ENCODE results near the gene TRAF3. TPM values are rescaled to one million over a fixed set of nuclear protein-coding genes. Genes with fewer than 3 reads are reported as not detected.
"Not testable (repeated sequence)": the region's sequence is repeated elsewhere in the genome, so short reads cannot be mapped to it uniquely, and the experiment has no call there.

Gene TRAF3
- total and polyA plus RNA-seq, 5 donors, result 3.9 to 15.4 (median 11.4) TPM

DNA sequence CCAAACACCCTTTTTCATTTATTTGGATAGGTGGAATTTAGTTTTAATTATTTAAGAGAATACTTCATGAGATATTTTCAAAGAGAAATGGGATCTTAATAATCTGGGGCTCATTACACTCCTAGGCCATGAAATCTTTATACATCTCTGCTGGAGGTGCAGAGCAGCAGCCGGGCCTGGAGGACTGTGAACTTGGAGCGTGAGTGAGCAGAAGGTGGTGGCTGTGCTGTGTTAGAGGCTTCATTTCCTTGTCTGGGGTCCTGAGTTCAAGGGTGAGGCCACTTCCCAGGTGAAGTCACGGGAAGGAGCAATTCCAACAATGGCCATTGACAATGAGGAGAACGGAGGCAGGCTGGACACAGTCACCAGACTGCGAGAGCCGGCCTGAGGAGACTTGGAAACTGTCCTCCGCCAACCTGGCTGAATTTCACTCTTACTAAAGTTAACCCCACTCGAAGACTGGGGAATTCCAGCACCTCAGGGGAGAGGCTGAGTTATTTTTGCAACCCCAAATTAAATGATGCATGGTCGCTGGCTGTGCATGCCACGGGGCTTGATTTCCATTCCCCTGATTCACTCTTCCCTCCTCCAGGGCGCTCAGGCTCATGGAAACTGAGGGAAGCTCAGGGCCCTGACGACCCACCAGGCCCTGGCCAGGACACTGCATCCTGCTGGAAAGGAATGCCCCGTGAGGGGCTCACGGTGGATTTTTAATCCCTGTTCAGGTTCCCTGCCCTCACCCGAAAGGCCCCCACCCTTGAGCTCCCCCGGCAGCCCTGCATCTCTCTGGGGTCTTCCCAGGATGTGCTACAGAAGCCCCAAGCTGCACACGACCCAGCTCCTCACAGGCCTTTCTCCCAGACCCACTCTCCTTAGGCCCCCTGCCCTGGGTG is 22.6 kb upstream of the TRAF3 start:
- no peak for ATAC-seq
- Histone ChIP-seq H3K27me3 (ENCODE audit: control insufficient read depth, insufficient read depth) (no peaks in the 10 kb centered on the region), H3K4me3 (ENCODE audit: low read length) (no peak overlapping the region), H3K4me1 (ENCODE audit: control insufficient read depth, insufficient read depth, low read length) (no peaks in the 10 kb centered on the region), H3K27ac (ENCODE audit: low read length) (no peak overlapping the region), H3K9me3 (ENCODE audit: control insufficient read depth, low read length) (no peaks in the 10 kb centered on the region)
- 86% methylated on average over 17 of the region's 17 CpGs for WGBS
- DNase-seq, result no peak
- intact Hi-C loops (cut with DNase I), result no loop called here

DNA sequence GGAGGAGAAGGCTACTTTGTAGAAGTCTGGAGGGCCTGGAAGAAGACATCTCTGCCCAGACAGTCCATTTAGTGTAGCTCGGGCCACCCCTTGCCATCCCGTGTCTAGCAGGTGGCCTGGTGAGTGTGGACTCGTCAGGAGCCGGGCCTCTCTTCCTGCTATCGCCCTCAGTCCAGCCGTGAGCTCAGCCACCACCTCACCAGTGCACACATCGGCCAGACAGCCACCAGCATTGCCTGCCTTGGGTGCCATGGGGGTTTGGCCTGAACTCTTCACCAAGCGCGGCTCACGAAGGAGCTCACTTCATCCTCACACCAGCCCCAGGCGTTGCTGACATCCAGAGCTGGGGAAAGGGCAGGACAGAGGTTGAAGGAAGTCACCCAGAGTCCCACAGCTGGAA is 19.6 kb upstream of the TRAF3 start:
- Histone ChIP-seq H3K4me3 (ENCODE audit: low read length) (no peak overlapping the region), H3K27ac (ENCODE audit: low read length) (no peak overlapping the region), H3K4me1 (ENCODE audit: control insufficient read depth, insufficient read depth, low read length) (no peaks in the 10 kb centered on the region), H3K9me3 (ENCODE audit: control insufficient read depth, low read length) (no peaks in the 10 kb centered on the region), H3K27me3 (ENCODE audit: control insufficient read depth, insufficient read depth) (no peaks in the 10 kb centered on the region)
- intact Hi-C loops (cut with DNase I), result no loop called here
- ATAC-seq, result no peak
- WGBS, result 91% methylated on average over 11 of the region's 11 CpGs
- DNase-seq, result no peak

DNA sequence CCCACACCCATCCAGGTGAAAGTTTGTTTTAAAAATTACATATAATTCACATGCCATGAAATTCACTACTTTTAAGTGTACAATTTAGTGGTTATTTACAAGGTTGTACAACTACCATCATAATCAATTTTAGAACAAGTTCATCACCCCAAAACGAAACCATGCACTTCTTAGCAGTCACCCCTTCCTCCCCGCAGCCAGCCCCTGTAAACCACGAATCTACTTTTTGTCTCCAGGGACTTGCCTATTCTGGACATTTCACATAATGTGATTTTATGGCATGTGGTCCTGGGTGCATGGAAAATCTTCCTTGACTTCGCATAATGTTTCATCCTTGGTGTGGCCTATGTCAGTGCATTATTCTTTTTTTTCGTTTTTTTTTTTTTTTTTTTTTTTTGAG is 19.2 kb upstream of the TRAF3 start:
- ATAC-seq, result no peak
- intact Hi-C loops (cut with DNase I), result no loop called here
- no peak for DNase-seq
- H3K9me3 ChIP-seq (ENCODE audit: control insufficient read depth, low read length), result no peaks in the 10 kb centered on the region
- 80% methylated on average over 5 of the region's 5 CpGs for WGBS
- H3K4me1 ChIP-seq (ENCODE audit: control insufficient read depth, insufficient read depth, low read length), result no peaks in the 10 kb centered on the region
- H3K27ac ChIP-seq (ENCODE audit: low read length), result no peak overlapping the region
- no peaks in the 10 kb centered on the region for H3K27me3 ChIP-seq (ENCODE audit: control insufficient read depth, insufficient read depth)
- no peak overlapping the region for H3K4me3 ChIP-seq (ENCODE audit: low read length)

DNA sequence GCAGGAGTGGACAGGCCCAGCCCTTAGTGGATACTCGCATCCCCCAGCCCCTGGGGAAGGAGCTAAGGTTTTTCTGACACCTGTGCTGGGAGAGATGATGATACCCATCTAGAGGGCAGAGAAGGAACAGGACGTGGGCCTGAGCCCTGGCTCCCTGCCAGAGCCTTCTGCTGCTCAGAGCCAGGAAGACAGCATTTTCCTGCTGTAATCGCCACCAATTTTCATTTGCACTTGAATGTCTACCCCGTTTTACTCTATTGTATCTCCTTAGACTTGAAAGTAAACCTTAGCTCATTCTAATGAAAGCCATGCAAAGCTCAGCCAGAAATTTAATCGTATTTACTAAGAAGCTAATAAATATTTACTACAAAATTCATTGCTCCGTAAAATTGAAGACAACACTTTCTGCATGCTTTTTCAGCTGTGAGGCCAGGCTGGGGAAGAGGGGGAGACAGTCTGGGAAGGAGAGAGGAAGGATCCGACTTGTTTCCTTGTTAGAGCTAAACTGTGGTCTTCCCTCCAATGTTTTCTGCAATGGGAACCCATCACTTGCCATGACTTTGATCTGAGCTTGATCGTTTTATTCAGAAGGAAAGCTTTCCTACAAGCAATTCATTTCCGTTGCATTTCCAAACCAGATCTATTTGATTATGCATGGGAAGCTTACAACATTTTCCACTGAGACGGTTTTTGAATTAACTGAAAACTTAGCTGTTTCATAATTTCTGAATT is 17.6 kb upstream of the TRAF3 start:
- H3K4me3 ChIP-seq (ENCODE audit: low read length), result no peak overlapping the region
- no peaks in the 10 kb centered on the region for H3K4me1 ChIP-seq (ENCODE audit: control insufficient read depth, insufficient read depth, low read length)
- H3K9me3 ChIP-seq (ENCODE audit: control insufficient read depth, low read length), result no peaks in the 10 kb centered on the region
- no peaks in the 10 kb centered on the region for H3K27me3 ChIP-seq (ENCODE audit: control insufficient read depth, insufficient read depth)
- ATAC-seq (no peak), DNase-seq (no peak)
- no peak overlapping the region for H3K27ac ChIP-seq (ENCODE audit: low read length)
- WGBS, result 58% methylated on average over 10 of the region's 10 CpGs
- intact Hi-C loops (cut with DNase I), result no loop called here

DNA sequence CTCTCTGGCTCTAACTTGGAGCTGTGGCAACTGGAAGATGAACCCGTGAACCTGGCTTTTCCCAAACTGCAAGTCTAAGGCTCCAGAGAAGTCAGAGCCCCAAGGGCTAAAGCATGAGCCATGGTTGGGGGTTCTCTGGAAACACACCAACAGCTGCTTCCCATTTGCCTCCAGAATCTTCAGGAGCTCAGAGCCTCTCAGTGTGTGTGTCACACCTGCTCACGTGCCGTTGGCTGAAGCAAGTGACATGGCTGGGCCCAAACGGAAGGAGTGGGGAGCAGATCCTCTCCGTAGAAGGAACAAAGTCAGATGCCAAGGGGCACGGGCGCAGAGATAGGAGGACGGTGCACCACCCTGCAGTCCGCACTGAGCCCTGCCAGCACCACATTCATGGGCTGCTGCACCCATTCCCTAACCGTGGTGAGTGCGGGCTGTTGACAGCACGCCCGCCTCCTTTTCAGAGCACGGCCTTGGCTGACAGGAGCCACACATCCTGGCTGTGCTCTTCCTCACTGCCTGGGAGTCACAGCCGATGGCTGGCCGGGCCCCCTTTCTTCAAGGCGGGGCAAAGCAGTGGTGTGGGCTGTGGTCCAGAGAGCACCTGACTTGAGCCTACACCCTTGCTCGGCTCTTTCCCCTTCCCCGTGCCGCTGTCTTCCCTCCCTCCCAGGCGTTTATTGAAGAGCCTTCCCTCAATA is 16.6 kb upstream of the TRAF3 start:
- DNase-seq (no peak), ATAC-seq (peak; percentile 66 to 70)
- no peaks in the 10 kb centered on the region for H3K9me3 ChIP-seq (ENCODE audit: control insufficient read depth, low read length)
- no peak overlapping the region for H3K27ac ChIP-seq (ENCODE audit: low read length)
- no peaks in the 10 kb centered on the region for H3K4me1 ChIP-seq (ENCODE audit: control insufficient read depth, insufficient read depth, low read length)
- no peaks in the 10 kb centered on the region for H3K27me3 ChIP-seq (ENCODE audit: control insufficient read depth, insufficient read depth)
- intact Hi-C loops (cut with DNase I), result no loop called here
- 40% methylated on average over 21 of the region's 21 CpGs for WGBS
- no peak overlapping the region for H3K4me3 ChIP-seq (ENCODE audit: low read length)

DNA sequence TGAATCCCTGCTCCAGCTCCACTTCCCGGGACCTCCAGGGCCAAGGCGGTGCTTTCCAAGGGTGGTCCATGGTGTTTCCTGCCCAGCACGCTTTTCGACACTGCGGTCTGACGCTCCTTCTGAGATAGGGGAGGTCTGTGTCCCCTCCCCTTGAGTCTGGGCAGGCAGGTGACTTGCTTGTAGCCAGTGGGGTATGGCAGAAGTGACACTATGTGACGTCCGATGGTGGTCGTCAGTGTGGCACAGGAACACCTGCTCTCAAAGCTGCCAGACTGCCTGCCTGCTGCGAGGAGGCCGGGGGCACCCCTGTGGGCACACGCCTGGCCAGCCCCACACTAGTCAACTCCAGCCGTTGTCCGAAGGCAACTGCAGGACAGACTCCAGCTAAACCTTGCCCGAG is 16.0 kb upstream of the TRAF3 start:
- no peaks in the 10 kb centered on the region for H3K27me3 ChIP-seq (ENCODE audit: control insufficient read depth, insufficient read depth)

DNA sequence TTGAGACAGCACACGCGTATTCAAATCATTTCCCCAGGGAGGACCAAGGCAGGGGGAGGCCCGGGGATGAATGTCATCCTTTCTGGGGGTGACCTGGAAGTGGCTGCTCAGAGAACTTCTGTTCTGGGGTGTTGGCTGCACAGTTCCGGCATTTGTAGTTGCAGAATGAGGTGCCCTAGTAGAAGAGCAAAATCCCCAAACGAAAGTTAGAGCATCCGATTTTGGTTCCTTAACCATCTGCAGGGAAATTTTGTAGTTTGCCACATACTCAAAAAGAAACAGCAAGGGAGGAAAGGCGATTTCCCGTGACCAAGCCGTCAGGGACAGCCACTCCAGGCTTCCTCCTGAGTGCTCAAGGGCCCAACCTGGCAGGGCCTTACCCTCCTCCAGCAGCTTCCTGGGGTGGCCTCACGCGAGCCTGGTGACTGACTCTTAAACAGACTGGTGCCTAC is 13.0 kb upstream of the TRAF3 start:
- Histone ChIP-seq H3K27me3 (ENCODE audit: control insufficient read depth, insufficient read depth) (no peaks in the 10 kb centered on the region), H3K4me1 (ENCODE audit: control insufficient read depth, insufficient read depth, low read length) (no peaks in the 10 kb centered on the region), H3K9me3 (ENCODE audit: control insufficient read depth, low read length) (no peaks in the 10 kb centered on the region), H3K27ac (ENCODE audit: low read length) (no peak overlapping the region), H3K4me3 (ENCODE audit: low read length) (no peak overlapping the region)
- ATAC-seq (no peak), DNase-seq (no peak)
- intact Hi-C loops (cut with DNase I), result no loop called here
- 65% methylated on average over 11 of the region's 11 CpGs for WGBS

More for the DNA sequence above, 16.0 kb upstream of the TRAF3 start:
- Histone ChIP-seq H3K4me1 (ENCODE audit: control insufficient read depth, insufficient read depth, low read length) (no peaks in the 10 kb centered on the region), H3K27ac (ENCODE audit: low read length) (no peak overlapping the region), H3K4me3 (ENCODE audit: low read length) (no peak overlapping the region), H3K9me3 (ENCODE audit: control insufficient read depth, low read length) (no peaks in the 10 kb centered on the region)
- WGBS, result 61% methylated on average over 15 of the region's 15 CpGs
- DNase-seq, result no peak
- no peak for ATAC-seq
- intact Hi-C loops (cut with DNase I), result no loop called here

DNA sequence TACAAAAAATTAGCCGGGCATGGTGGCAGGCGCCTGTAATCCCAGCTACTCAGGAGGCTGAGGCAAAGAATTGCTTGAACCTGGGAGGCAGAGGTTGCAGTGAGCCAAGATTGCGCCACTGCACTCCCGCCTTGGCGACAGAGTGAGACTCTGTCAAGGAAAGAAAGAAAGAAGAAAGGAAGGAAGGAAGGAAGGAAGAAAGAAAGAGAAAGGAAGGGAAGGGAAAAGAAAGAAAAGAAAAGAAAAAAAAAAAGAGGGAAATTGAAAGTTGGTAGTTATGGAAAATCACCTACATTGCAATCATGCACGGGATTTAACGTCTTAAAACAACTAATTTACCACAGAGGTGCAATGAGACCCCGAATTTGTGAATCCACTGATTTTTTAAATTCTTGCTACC is 11.5 kb upstream of the TRAF3 start:
- ATAC-seq; H3K27ac ChIP-seq (ENCODE audit: low read length); DNase-seq; H3K4me3 ChIP-seq (ENCODE audit: low read length); intact Hi-C loops (cut with DNase I); H3K27me3 ChIP-seq (ENCODE audit: control insufficient read depth, insufficient read depth); H3K4me1 ChIP-seq (ENCODE audit: control insufficient read depth, insufficient read depth, low read length); H3K9me3 ChIP-seq (ENCODE audit: control insufficient read depth, low read length): not testable (repeated sequence)
- WGBS, result 94% methylated on average over 8 of the region's 8 CpGs

DNA sequence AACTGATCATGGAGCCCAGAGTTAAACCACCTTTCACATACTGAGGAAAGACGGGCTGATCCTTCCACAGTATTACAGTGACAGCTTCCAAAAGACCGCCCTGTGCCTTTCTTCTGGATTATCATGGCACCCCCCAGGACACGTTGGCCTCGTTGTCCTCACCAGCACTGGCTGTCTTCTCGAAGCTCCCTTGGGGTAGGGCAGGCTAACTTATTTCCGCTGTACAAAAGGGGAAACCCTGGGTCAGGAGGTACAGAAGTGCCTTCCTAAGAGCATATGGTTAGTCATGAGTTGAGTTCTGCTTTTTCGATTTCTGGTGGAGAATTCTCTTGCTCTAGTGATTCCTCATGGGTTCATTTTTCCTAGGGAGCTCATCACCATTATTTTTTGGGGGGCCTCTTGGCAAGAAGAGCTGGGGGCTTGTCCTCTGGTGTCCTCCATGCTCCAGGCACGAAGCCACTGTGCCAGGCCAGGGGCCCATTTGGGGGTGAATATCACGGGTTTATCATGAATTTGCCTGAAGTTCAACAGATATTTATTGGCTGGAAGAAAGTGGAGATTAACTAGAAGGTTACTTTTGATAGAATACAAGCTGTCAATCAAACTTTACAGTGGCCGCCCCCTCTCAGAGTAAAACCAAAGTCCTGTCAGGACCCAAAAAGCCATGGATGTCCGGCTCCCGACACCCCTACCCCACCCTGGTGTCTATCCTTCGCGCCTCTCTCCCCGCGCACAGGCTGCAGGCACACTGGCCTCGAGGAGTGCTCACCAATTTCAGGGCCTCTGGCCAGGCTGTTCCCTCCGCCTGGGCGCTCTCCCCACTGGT is 8.8 kb upstream of the TRAF3 start:
- peak in 1 of 2 donors; percentile 35 for ATAC-seq
- Histone ChIP-seq H3K9me3 (ENCODE audit: control insufficient read depth, low read length) (no peaks in the 10 kb centered on the region), H3K27ac (ENCODE audit: low read length) (no peak overlapping the region), H3K27me3 (ENCODE audit: control insufficient read depth, insufficient read depth) (no peaks in the 10 kb centered on the region), H3K4me3 (ENCODE audit: low read length) (no peak overlapping the region), H3K4me1 (ENCODE audit: control insufficient read depth, insufficient read depth, low read length) (no peaks in the 10 kb centered on the region)
- intact Hi-C loops (cut with DNase I), result no loop called here
- peak in 1 of 3 donors; percentile 36 for DNase-seq
- WGBS, result 84% methylated on average over 19 of the region's 19 CpGs

DNA sequence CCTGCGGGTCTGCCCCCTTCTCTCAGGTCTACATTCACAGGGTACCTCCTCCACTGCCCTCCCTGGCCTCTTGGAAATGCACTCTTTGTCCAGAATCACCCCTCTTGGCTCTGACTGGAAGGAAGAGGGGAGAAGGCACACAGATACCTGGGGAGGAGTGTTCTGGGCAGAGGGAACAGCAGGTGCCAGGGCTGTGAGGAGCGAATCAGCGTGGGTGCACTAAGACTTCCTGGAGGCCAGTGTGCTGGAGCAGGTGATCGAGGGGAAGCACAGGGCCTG is 8.3 kb upstream of the TRAF3 start:
- Histone ChIP-seq H3K4me1 (ENCODE audit: control insufficient read depth, insufficient read depth, low read length) (no peaks in the 10 kb centered on the region), H3K27me3 (ENCODE audit: control insufficient read depth, insufficient read depth) (no peaks in the 10 kb centered on the region), H3K9me3 (ENCODE audit: control insufficient read depth, low read length) (no peaks in the 10 kb centered on the region), H3K27ac (ENCODE audit: low read length) (no peak overlapping the region), H3K4me3 (ENCODE audit: low read length) (no peak overlapping the region)
- 92% methylated on average over 4 of the region's 4 CpGs for WGBS
- ATAC-seq (peak in 1 of 2 donors; percentile 10), DNase-seq (no peak)
- intact Hi-C loops (cut with DNase I), result no loop called here

All from right cardiac atrium (tissue), 5 donors.